H54 (cell line): ENCODE measurements around the gene SH2D4B.

ENCODE experiments used
- DNase-seq: peaks from one replicate; pipeline ENCODE4 v3.0.0; 2011; ENCODE audit warnings: low spot score, mixed read lengths; ENCODE audit not compliant: insufficient read length
- FAIRE-seq: peaks from 3 replicates; lab custom pipeline; 2011; peaks lifted over from hg19 to GRCh38; lab: Jason Lieb, UNC
- POLR2A ChIP-seq: IDR thresholded peaks from 2 replicates; pipeline ENCODE4 v1.6.1; 2011; ENCODE audit warnings: low read depth, mild to moderate bottlenecking, low read length

Gene SH2D4B

DNA sequence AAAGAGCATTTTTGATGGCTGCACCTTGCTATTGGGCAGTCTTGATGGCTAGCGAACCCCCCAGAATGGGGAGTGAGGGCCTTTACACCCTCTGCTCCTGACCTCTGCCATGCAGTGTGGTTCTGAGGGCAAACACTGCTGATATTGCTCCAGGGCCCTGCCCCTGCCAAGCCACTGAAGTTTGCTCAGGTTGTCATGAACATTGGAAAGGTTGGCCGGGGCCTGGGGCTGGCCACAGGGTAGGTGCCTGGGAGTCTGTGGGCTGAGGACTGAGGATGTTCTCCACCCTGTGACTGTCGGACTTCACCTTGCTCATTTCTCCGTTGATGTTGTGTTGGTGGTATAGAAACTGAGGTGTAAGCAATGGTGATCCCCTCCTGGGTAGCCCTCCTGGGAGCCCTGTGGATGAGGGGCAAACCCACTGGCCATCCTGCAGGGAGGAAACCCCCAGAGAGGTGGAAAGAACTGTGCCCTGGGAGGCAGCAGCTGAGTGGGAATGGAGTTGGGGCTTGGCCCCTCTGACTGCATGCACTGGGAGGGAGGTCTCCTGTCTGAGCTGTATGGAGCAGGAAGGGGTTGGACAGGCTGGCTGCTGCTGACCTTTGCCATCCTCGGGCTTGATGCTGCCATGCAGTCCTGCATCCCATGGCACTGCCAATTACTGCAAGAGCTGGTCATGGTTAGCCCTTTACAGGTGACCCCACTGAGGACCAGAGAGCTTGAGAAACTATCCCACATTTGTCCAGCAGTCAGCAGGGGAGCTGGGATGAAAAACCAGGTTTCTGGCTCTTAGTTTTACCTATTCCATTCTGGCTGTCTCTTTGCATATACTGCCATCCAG, 77.1 kb downstream of the SH2D4B start:
- no peak for TF ChIP-seq POLR2A
- FAIRE-seq (no peak), DNase-seq (no peak)

DNA sequence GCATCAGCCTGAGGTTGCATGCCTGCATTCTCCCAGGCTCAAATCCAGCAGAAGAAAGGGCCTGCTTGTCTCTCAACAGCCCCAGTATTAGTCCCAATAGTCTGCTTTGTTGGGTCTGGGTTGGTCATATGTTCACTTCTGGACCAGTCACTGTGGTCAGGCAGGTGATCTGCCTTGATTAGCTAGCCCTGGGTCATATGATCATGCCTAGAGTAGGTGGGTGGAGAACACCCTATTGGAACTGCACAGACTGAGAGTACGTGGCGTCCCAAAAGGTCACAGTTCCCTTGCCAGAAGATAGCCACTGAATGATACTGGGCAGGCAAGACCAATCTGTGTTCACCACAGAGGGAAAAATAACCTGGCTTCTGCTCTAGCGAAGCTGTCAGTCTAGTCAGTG, 80.1 kb downstream of the SH2D4B start:
- FAIRE-seq (no peak), DNase-seq (no peak)
- no peak for TF ChIP-seq POLR2A

- no peak for TF ChIP-seq POLR2A
- DNase-seq (no peak), FAIRE-seq (no peak)
These were observed 81.3 kb downstream of the SH2D4B start for GRCh38 chr10:80619036-80619435.

- no peak for FAIRE-seq
- no peak for DNase-seq
- TF ChIP-seq POLR2A: no peak
These were observed 84.5 kb downstream of the SH2D4B start for GRCh38 chr10:80622153-80622552.

GRCh38 chr10:80630324-80630723, 92.6 kb downstream of the SH2D4B start:
- FAIRE-seq (no peak), DNase-seq (no peak)
- TF ChIP-seq POLR2A: no peak

DNA sequence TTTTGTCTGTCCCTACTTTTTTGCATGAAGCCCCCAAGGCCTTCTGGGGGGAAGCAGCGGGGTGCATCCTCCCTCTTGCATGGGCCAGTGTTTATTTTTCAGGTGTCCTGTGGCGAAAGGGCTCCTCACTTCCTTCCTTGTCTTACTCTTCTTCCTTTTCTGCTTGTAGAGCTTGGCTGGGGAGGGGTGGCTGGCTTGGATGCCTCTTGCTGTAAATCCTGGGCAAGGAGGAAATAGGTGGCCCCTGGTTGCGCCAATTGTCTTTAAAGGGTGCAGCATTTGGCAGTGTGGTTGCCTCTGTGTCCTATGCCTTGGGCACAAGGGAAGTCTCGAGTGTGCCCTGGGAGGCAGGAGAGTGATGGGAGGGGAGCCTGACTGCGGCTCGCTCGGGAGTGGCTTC, 95.0 kb downstream of the SH2D4B start:
- FAIRE-seq (no peak), DNase-seq (no peak)
- no peak for TF ChIP-seq POLR2A

GRCh38 chr10:80633383-80633860, 95.7 kb downstream of the SH2D4B start:
- no peak for DNase-seq
- FAIRE-seq: no peak
- TF ChIP-seq POLR2A: no peak

DNA sequence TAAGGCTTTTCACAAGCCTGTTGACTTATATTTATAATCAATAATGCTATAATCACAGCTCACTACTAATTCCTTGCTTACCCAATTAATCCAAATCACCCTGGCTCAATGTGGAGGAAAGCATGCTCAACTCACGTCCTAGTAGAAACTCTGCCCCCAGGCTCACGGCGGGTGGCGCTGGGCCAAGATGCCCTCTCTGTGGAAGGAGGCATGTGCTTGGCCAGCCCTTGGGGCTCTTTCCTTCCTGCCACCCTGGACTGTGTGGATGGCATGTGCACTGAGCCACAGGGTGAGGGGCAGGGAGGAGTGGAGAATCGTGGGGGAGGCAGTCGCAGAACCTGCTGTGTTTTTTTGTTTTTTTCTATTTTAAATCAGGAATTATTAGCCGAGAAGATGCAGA, 96.2 kb downstream of the SH2D4B start:
- FAIRE-seq (no peak), DNase-seq (no peak)
- TF ChIP-seq POLR2A: no peak

GRCh38 chr10:80642661-80643060, 105.0 kb downstream of the SH2D4B start:
- DNase-seq (no peak), FAIRE-seq (no peak)
- TF ChIP-seq POLR2A: no peak

- no peak for FAIRE-seq
- no peak for DNase-seq
- no peak for TF ChIP-seq POLR2A
These were observed 108.7 kb downstream of the SH2D4B start for GRCh38 chr10:80646366-80646765.

DNA sequence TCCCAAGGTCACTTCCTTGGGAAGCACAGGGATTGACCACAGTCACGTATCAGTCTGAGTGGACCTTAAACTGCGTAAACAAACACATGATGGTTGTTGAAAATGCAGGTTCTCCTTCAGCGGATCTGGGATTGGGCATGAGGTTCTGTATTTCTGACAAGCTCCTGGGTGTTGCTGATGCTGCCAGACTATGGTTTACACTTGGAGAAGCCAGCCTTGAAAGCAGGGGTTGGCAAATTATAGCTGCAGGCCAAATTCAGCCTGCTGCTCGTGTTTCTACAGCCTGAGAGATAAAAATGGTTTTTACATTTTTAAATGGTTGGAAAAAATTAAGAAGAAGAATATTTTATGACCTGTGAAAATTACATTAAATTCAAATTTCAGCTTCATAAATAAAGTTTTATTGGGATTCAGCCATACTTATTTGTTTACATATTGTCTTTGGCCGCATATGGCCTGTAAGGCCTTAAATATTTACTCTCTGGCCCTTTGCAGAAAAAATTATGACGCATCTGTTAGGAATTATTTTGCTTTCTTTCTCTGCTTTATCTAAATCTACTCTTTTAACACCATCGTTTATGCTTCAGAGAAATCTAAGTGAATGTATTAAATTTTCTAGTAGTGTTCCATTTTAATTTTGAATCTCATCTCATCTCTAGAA, 109.6 kb downstream of the SH2D4B start:
- FAIRE-seq: no peak
- DNase-seq: no peak
- TF ChIP-seq POLR2A: no peak

DNA sequence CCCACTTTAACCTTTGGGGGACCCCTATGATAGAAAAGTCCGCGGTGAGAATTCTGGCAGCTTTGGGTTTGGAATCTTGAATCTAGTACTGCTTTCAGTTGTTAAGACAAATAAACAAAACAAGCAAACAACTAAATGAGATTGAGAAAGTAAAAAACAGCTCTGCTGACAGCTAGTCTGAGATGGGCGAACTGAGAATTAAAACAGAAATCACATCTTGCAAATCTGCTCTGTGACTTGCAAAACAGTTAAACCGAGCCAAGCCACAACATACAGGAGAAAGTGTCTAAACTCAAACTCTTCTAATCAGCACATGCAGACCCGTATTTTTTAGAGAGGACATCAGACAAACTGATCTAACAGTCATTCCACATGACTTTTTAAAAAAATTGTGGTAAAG, 110.4 kb downstream of the SH2D4B start:
- FAIRE-seq (no peak), DNase-seq (no peak)
- no peak for TF ChIP-seq POLR2A

GRCh38 chr10:80649183-80649582, 111.5 kb downstream of the SH2D4B start:
- no peak for DNase-seq
- TF ChIP-seq POLR2A: no peak
- FAIRE-seq: no peak

DNA sequence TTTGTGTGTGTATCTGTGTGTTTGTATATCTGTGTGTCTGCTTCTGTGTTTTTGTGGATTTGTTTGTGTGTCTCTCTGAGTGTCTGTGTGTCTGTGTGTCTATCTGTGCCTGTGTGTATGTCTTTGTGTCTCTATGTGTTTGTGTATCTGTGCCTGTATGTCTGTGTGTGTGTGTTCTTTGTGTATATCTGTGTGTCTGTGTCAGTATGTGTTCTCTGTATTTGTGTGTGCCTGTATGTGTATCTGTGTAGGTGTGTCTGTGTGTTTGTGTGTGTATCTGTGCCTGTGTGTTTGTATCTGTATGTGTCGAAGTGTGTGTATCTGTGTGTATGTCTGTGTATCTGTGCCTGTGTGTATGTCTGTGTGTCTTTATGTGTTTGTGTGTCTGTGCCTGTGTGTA, 118.2 kb downstream of the SH2D4B start:
- FAIRE-seq (no peak), DNase-seq (no peak)
- no peak for TF ChIP-seq POLR2A
